ENCODE results near the gene SH2D5.
A peak's percentile ranks its signal among the peaks of the same experiment; 100 is the strongest.

The SH2D5 gene

GRCh38 chr1:20732588-20733359 is at the start of gene SH2D5:
Gene SH2D5, minus strand, starts transcription at chr1:20732703. Its CDS starts 4,659 bp downstream, at chr1:20728044.
- DNase-seq, result peak; percentile 60

- no peak for DNase-seq
These were observed 43.2 kb upstream of the SH2D5 start for GRCh38 chr1:20775700-20776099.

GRCh38 chr1:20771780-20772179 is 39.3 kb upstream of the SH2D5 start:
- no peak for DNase-seq

DNA sequence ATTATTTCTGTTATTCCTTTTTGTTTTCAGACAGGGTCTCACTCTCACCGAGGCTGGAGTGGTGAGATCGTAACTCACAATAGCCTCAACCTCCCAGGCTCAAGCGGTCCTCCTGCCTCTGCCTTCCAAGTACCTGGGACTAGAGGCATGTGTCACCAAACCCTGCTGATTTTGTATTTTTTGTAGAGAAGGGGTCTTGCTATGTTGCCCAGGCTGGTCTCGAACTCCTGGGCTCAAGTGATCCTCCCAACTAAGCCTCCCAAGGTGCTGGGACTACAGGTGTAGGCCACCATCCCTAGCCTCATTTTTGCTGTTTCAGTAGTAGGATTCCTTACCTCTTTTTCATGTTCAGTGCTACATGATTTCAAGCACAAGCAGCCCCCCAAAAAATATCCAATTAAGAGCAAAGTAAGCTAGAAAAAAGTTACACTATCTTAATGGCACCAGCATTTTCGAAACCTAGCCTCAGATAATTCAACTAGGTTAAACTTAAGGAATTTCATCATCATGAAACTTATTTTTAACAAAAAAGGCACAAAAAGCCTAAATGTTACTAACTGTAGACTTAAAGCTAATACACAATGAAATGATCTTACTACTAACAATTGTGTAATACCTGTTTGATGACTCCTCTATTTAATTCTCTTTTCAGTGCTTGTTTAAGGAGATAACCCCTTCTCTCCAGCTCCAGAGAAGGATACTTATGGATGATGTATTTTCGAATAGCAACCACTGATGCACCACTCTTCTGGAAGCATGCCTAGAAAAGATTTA is 38.0 kb upstream of the SH2D5 start:
- no peak for DNase-seq

DNA sequence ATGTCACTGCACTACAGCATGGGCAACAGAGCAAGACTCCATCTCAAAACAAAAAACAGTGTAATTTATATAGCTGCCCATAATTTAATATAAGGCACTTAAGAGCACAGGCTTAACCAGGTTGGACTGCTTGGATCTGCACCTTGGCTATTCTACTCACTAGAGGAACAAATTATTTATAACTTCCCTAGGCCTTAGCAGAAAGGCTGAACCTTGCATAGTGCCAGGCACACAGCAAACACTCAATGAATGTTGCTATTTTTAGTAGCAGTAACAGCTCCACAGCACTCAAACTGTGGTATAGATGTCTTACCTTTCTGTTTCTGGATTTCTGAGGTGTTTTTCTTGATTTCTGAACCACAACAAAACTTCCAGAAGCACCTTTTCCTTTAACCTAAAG is 34.8 kb upstream of the SH2D5 start:
- DNase-seq, result no peak

DNA sequence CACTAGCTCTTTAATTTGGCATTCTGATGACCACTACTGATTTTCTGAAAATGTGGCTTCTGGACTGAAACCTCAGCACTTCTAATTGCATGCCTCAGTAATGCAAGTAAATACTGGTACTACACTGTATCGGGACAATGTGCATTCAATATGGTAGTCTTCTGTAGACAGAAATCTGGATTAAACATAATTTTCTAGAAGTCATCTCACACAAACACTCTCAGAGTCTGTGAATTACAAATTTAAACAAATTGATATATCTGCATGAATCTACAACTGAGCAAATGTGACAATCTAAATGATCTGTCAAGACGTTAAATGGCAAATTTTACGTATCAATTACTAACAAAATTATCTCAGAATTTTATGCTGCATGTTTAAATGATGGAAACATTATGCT is 30.9 kb upstream of the SH2D5 start:
- no peak for DNase-seq

DNA sequence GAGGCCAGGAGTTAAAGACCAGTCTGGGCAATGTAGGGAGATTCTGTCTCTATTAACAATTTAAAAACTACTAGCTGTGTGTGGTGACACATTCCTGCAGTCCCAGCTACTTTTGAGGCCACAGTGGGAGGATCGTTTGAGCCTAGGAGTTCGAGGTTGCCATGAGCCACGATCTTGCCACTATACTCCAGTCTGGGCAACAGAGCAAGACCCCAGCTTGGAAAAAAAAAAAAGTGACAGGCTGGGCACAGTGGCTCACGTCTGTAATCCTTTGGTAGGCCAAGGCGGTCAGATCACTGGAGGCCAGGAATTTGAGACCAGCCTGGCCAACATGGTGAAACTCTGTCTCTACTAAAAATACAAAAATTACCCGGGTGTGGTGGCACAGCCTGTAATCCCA is 27.8 kb upstream of the SH2D5 start:
- DNase-seq, result no peak

- no peak for DNase-seq
These were observed 21.1 kb upstream of the SH2D5 start for GRCh38 chr1:20753589-20753988.

DNA sequence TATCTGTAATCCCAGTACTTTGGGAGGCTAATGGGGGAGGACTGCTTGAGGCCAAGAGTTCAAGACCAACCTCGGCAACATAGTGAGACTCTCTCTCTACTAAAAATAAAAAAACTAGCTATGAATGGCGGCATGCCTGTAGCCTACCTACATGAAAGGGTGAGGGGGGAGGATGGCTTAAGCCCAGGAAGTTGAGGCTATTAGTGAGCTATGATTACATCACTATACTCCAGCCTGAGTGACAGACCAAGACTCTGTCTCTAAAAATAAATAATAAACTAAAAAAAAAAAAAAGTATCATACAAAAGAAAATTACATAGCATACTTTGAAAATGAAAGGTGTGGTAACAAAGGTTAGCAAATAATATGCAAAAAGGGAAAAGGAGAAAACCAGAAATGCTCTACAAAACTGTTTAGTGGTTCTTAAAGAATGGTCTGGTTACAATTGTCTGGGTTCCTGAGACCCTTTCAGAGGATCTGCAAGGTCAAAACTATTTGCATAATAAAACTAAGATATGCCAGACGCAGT is 19.0 kb upstream of the SH2D5 start:
- DNase-seq, result no peak

DNA sequence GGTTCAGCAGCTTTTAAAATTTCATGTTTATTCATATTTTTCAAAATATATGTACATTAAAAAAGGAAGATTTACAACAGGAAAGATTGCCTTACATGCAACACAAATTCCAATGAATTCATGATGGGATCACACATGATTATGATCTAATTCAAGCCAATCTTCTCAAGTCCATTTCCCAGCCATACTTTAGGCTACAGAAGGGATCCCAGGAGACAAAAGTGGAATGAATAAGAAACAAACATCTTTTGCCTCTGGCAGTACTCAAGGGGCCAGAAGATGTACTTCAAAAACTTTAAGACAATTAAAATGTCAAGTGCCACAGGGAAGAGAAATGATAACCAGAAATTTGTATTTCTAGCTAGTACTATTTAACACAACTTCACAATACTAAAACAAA is 10.2 kb upstream of the SH2D5 start:
- DNase-seq, result no peak

- no peak for DNase-seq
These were observed 8.3 kb upstream of the SH2D5 start for GRCh38 chr1:20740781-20741180.

DNA sequence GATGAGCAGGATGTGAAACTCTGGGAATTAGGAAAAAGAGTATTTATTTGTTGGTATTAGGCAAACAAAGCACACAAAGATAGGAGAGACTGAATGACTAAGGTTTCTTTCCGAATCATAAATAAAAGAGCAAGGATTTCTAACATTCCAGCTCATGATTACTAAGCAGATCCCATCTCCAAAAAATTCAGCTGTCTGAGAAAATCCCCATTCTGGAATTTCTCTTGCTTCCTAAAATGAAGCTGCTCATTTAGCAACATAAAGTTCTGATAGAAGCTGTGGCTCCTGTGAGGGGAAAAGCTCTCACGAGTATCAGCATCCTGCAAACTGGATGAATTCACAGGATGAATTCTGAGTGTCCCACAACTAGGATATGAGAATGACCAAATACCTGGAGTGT is 6.7 kb upstream of the SH2D5 start:
- DNase-seq, result no peak

DNA sequence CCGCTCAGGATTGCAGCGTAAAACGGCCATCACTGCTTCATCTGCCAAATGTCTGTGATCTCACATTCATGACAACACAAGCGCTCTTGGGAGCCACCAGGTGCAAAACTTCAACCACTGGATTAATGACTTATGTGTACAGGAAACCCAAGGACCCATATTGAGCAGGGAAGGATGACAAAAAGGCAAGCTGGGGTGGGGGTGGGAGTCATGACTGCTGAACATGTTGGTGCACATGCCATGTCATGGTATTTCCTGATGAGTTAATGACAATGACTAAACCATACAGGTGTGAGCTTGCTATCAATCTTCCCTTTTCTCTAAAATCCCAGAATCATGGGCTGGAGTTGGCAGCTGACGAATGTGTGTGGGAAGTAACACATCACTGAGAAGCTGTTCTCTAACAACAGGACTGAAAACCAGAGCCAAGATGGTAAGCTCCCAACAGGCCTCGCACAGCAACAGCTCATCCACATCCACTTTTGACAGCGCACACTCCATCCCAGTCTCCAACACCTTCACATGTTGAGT is 3.1 kb upstream of the SH2D5 start:
- DNase-seq, result no peak

- no peak for DNase-seq
These were observed 965 bp upstream of the SH2D5 start for GRCh38 chr1:20733360-20733975.

DNA sequence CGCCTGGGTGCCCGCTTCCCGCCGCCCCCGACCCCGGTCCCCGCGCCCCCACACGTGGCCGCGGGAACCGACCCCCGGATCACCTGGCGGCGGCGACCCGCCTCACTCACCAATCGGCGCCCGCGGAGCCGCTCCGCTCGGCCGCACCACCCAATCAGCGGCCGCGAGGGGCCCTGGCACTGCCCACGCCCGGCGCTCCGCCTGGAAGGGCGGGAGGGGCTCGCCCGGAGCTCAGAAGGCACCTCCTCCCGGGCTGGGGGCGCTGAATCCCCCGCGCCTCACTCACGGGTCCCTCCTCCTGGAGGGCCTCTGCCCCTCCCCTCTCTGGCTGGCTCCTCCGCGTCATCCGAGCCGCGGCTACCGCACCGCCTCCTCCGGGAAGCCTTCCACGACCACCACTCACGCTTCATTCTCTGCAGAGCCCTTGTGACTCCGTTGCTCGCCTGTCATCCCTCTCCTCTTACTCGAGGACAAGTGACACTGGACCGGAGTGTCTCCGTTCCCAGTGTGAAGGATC is 374 bp downstream of the SH2D5 start:
- peak; percentile 68 for DNase-seq

DNA sequence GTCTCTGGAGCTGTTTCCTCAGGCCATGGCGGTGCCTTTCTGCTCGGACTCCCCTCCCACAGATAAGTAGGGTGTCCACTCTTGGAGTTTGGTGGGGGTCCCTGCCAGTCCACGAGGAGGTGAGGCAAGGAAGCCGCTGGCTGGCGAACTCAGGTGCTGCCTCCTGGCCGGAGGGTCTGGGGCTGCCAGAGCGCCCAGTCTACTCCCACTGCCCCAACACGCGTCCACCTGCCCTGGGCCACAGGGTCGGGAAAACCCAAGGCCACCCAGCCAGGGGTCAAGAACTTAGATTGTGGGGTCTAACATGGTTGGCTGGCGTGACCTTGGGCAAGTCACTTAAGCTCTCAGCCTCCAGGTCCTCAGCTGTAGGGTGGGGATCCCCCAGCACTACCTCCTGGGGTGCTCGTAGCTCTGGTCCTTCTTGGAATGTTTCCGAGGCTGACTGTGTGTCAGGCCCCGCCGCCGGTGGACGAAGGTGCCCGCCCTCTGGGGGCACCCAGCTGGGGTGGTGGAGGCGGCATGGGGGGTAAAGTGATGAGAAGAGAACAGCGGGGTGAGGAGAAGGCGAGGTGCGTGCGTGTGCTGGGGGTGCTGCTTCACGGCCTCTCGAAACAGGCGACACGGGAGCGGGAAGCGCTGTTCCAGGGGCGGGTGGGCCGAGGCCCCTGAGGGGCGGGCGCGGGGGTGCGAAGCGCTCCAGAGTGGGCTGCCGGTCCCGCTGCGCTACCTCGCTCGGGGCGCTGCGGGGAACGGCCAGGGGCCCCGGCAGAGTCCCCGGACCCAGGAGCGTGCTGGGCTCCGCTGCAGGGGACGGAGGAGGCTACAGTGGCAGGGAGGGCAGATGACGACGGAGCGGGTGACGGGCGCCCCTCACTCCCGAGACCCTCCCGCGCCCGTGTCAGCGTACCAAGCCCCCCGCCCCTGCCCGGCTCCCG is 1.2 kb downstream of the SH2D5 start:
- peak; percentile 17 for DNase-seq

- DNase-seq, result no peak
These were observed 1.8 kb downstream of the SH2D5 start for GRCh38 chr1:20730690-20731056.

DNA sequence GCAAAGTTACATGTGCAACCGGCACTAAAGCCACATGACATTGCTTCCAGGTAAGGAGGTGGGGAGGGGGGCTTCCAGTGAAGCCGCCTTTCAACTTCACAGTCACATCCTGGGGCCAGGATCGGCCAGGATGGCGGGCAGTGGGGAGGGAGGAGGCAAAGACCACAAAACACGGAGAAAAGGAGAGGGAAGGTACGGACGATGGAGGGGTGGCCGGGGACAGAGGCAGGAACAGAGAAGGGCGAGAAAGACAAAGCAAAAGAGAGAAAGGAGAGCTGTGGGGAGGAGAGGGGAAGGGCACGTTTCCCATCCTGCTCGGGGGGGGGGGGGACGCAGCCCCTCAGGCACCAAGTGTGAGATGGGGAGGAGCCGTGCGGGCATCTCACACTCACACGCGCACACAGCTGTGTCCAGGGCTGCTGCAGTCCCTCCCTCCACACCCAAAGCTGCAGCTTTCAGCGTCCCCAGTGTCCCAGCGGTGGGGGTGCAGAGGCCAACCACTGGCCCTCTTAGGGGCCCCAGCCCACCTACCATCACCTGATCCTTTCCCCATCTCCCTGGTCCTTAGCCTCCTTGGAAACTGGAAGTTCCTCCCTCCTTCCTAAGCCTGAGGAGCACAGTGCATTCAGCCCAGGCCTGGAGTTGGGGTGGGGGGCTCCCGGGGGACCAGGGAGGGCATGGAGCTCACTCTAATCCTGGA is 2.4 kb downstream of the SH2D5 start:
- DNase-seq, result no peak

DNA sequence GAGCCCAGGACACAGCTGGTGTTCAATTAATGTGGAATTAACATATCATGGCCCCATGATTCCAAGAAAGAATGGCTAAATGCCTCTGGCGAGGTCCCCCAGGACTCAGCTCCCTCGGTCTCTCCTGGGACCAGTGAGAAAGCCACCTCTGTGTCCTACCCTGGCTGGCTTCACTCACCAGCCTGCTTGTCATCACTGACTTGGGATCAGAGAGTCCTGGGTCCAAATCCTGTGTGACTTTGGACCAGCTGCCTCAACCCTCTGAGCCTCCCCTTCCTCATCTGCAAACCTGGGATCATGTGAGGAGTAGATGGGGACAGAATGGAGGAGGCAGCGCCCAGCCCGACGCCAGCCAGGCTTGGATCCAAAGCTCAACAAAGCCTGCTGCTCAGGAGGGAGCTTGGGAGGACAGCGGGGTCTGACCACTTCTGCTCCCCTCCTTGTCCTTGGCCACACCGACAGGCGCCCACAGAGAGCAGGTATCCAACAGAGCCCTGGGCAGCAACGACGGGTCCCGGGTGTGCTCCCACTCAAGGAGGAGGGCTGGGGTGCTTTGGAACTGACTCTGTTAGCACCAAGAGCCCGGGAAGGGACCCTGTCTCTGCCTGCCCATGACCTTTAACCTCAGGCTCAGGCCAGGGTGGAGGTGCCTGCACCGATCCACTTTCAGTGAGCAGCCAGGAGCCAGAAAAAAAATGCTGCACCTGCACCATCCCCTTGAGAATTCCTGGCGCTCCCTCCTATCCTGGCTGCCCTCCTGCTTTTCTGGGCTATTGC is 3.2 kb downstream of the SH2D5 start:
- DNase-seq, result no peak

- DNase-seq, result no peak
These were observed 3.9 kb downstream of the SH2D5 start for GRCh38 chr1:20728371-20729154.
